DOHH2 (cell line): ENCODE results near the gene ARMS2.

Source experiments
- H3F3A ChIP-seq: fragments of 200-600 bp; sonication (generic), shearing (Covaris generic); 2 replicates; pipeline ENCODE4 v1.6.0; 2016; ENCODE audit warnings: antibody characterized with exemption, mild to moderate bottlenecking; ENCODE audit not compliant: control insufficient read depth, insufficient read depth
- H3K27ac ChIP-seq: fragments of 200-600 bp; sonication (generic); 2 replicates; pipeline ENCODE4 v1.5.1; 2014; ENCODE audit warnings: low read depth, mild to moderate bottlenecking, low read length, moderate library complexity
- H3K27me3 ChIP-seq: fragments of 200-600 bp; sonication (generic); 2 replicates; pipeline ENCODE4 v1.6.1; 2014; ENCODE audit warnings: mild to moderate bottlenecking, low read length, mixed read lengths; ENCODE audit not compliant: control insufficient read depth
- H3K36me3 ChIP-seq: fragments of 200-600 bp; sonication (generic); 2 replicates; pipeline ENCODE4 v1.6.1; 2014; ENCODE audit warnings: mild to moderate bottlenecking, low read length, moderate library complexity, mixed read lengths; ENCODE audit not compliant: control insufficient read depth
- H3K4me1 ChIP-seq: fragments of 200-600 bp; sonication (generic); 2 replicates; pipeline ENCODE4 v1.6.1; 2014; ENCODE audit warnings: mild to moderate bottlenecking, low read length, mixed read lengths; ENCODE audit not compliant: control insufficient read depth
- H3K4me2 ChIP-seq: fragments of 200-600 bp; sonication (generic); 2 replicates; pipeline ENCODE4 v1.6.0; 2014; ENCODE audit warnings: mild to moderate bottlenecking, low read length, moderate library complexity
- H3K4me3 ChIP-seq: fragments of 200-600 bp; sonication (generic); 2 replicates; pipeline ENCODE4 v1.5.1; 2014; ENCODE audit warnings: mild to moderate bottlenecking, low read length, mixed read lengths
- H3K79me2 ChIP-seq: fragments of 200-600 bp; sonication (generic); 2 replicates; pipeline ENCODE4 v1.6.1; 2014; ENCODE audit warnings: mild to moderate bottlenecking, low read length, mixed read lengths; ENCODE audit not compliant: control insufficient read depth
- H3K9me2 ChIP-seq: fragments of 200-600 bp; sonication (generic); replicated peaks from 2 replicates; pipeline ENCODE4 v1.6.1; 2014; ENCODE audit warnings: mild to moderate bottlenecking, low read length, mixed read lengths; ENCODE audit not compliant: control insufficient read depth
- H3K9me3 ChIP-seq: fragments of 200-600 bp; sonication (generic); 2 replicates; pipeline ENCODE4 v1.6.1; 2014; ENCODE audit warnings: antibody characterized with exemption, low read length, mixed read lengths; ENCODE audit not compliant: control insufficient read depth, insufficient read depth
- H4K20me1 ChIP-seq: fragments of 200-600 bp; sonication (generic); 2 replicates; pipeline ENCODE4 v1.6.0; 2014; ENCODE audit warnings: low read depth, mild to moderate bottlenecking, antibody characterized with exemption, low read length, moderate library complexity; ENCODE audit not compliant: control insufficient read depth, insufficient read depth
- CTCF ChIP-seq: fragments of 200-600 bp; sonication (generic); IDR thresholded peaks from one replicate; pipeline ENCODE4 v1.5.1; 2014; ENCODE audit warnings: antibody characterized with exemption, mild to moderate bottlenecking, low read depth, low read length; ENCODE audit not compliant: poor library complexity, severe bottlenecking
- EZH2phosphoT487 ChIP-seq: fragments of 200-600 bp; sonication (generic); IDR thresholded peaks from 2 replicates; pipeline ENCODE4 v1.6.1; 2017; ENCODE audit warnings: borderline replicate concordance, mild to moderate bottlenecking, antibody characterized with exemption, low read length, moderate library complexity, mixed read lengths

ARMS2 gene

GRCh38 chr10:122493761-122494160 lies 39.3 kb downstream of the ARMS2 start:
- H3K4me1 ChIP-seq = no peaks in the 10 kb centered on the region
- H3K9me3 ChIP-seq = no peaks in the 10 kb centered on the region
- H3K27ac ChIP-seq = no peak overlapping the region
- TF ChIP-seq EZH2phosphoT487 = no peak
- TF ChIP-seq CTCF = no peak
- no peaks in the 10 kb centered on the region for H4K20me1 ChIP-seq
- no peaks in the 10 kb centered on the region for H3K36me3 ChIP-seq
- H3K4me2 ChIP-seq = no peak overlapping the region
- no peak overlapping the region for H3K4me3 ChIP-seq
- H3F3A ChIP-seq = no peaks in the 10 kb centered on the region
- no peaks in the 10 kb centered on the region for H3K27me3 ChIP-seq
- H3K9me2 ChIP-seq = no peaks in the 10 kb centered on the region
- H3K79me2 ChIP-seq = no peaks in the 10 kb centered on the region

GRCh38 chr10:122494173-122494820 lies 39.8 kb downstream of the ARMS2 start:
- Histone ChIP-seq H3K36me3 (no peaks in the 10 kb centered on the region), H4K20me1 (no peaks in the 10 kb centered on the region), H3K27me3 (no peaks in the 10 kb centered on the region), H3F3A (no peaks in the 10 kb centered on the region), H3K4me2 (no peak overlapping the region), H3K79me2 (no peaks in the 10 kb centered on the region), H3K4me1 (no peaks in the 10 kb centered on the region), H3K9me2 (no peaks in the 10 kb centered on the region), H3K4me3 (no peak overlapping the region), H3K27ac (no peak overlapping the region), H3K9me3 (no peaks in the 10 kb centered on the region)
- TF ChIP-seq CTCF (no peak), EZH2phosphoT487 (no peak)

GRCh38 chr10:122494833-122495232 lies 40.4 kb downstream of the ARMS2 start:
- H3K4me3 ChIP-seq = no peak overlapping the region
- no peaks in the 10 kb centered on the region for H3K27me3 ChIP-seq
- H3K36me3 ChIP-seq = no peaks in the 10 kb centered on the region
- TF ChIP-seq CTCF = no peak
- TF ChIP-seq EZH2phosphoT487 = no peak
- H4K20me1 ChIP-seq = no peaks in the 10 kb centered on the region
- no peaks in the 10 kb centered on the region for H3K9me3 ChIP-seq
- no peaks in the 10 kb centered on the region for H3K9me2 ChIP-seq
- no peaks in the 10 kb centered on the region for H3K4me1 ChIP-seq
- H3K4me2 ChIP-seq = no peak overlapping the region
- H3K27ac ChIP-seq = no peak overlapping the region
- no peaks in the 10 kb centered on the region for H3K79me2 ChIP-seq
- H3F3A ChIP-seq = no peaks in the 10 kb centered on the region
